NT2/D1 (cell line): Measurements from ENCODE around the gene TENT4A.

ENCODE experiments used
- DNase-seq: peaks from one replicate; pipeline ENCODE4 v3.0.0-alpha.2; 2011; ENCODE audit warnings: low read depth, low spot score
- H3K27me3 ChIP-seq: 2 replicates; pipeline ENCODE4 v1.6.0; 2011; ENCODE audit warnings: mild to moderate bottlenecking; ENCODE audit not compliant: insufficient read length, insufficient read depth
- H3K36me3 ChIP-seq: 2 replicates; pipeline ENCODE4 v1.6.1; 2011; ENCODE audit warnings: mild to moderate bottlenecking, low read length, mixed read lengths; ENCODE audit not compliant: insufficient read depth, insufficient read length
- H3K4me1 ChIP-seq: 2 replicates; pipeline ENCODE4 v1.5.1; 2011; ENCODE audit not compliant: insufficient read depth, insufficient read length
- H3K4me3 ChIP-seq: 2 replicates; pipeline ENCODE4 v1.5.1; 2011; ENCODE audit warnings: low read depth; ENCODE audit not compliant: insufficient read length
- H3K9ac ChIP-seq: 2 replicates; pipeline ENCODE4 v1.6.0; 2011; ENCODE audit warnings: low read depth; ENCODE audit not compliant: insufficient read length
- H3K9me3 ChIP-seq: 2 replicates; pipeline ENCODE4 v1.5.1; 2011; ENCODE audit warnings: mild to moderate bottlenecking, low read length; ENCODE audit not compliant: insufficient read depth
- SUZ12 ChIP-seq: IDR thresholded peaks from 2 replicates; pipeline ENCODE4 v1.6.1; 2011; ENCODE audit not compliant: insufficient read length, insufficient read depth; ENCODE audit errors: extremely low read depth
- YY1 ChIP-seq: IDR thresholded peaks from 2 replicates; pipeline ENCODE4 v1.6.1; 2011; ENCODE audit not compliant: insufficient read length, insufficient read depth
- ZNF274 ChIP-seq: IDR thresholded peaks from 2 replicates; pipeline ENCODE4 v1.6.1; 2011; ENCODE audit warnings: mild to moderate bottlenecking, low read depth, low read length

Gene TENT4A

GRCh38 chr5:6749026-6749716 is 35.9 kb downstream of the TENT4A start:
- no peak for DNase-seq
- H3K4me3 ChIP-seq = no peak overlapping the region
- no peak for TF ChIP-seq SUZ12
- no peak for TF ChIP-seq ZNF274
- TF ChIP-seq YY1 = no peak
- no peak overlapping the region for H3K9ac ChIP-seq
- H3K36me3 ChIP-seq = peaks cover 91% of the 10 kb centered on the region
- H3K4me1 ChIP-seq = no peaks in the 10 kb centered on the region
- H3K9me3 ChIP-seq = no peaks in the 10 kb centered on the region
- H3K27me3 ChIP-seq = no peaks in the 10 kb centered on the region

GRCh38 chr5:6750142-6750840 is 37.1 kb downstream of the TENT4A start:
- H3K4me1 ChIP-seq = no peaks in the 10 kb centered on the region
- TF ChIP-seq SUZ12 = no peak
- TF ChIP-seq ZNF274 = no peak
- no peak overlapping the region for H3K9ac ChIP-seq
- peaks cover 95% of the 10 kb centered on the region for H3K36me3 ChIP-seq
- no peak overlapping the region for H3K4me3 ChIP-seq
- no peak for DNase-seq
- H3K9me3 ChIP-seq = no peaks in the 10 kb centered on the region
- no peaks in the 10 kb centered on the region for H3K27me3 ChIP-seq

- H3K27me3 ChIP-seq = no peaks in the 10 kb centered on the region
Measured at GRCh38 chr5:6750951-6751685, 37.9 kb downstream of the TENT4A start.

GRCh38 chr5:6752236-6752635 is 39.0 kb downstream of the TENT4A start:
- peaks cover 93% of the 10 kb centered on the region for H3K36me3 ChIP-seq

More at GRCh38 chr5:6750951-6751685, 37.9 kb downstream of the TENT4A start:
- Histone ChIP-seq H3K4me3 (no peak overlapping the region), H3K4me1 (no peaks in the 10 kb centered on the region), H3K9ac (no peak overlapping the region), H3K9me3 (no peaks in the 10 kb centered on the region), H3K36me3 (peaks cover 94% of the 10 kb centered on the region)
- no peak for DNase-seq
- TF ChIP-seq SUZ12 = no peak
- no peak for TF ChIP-seq YY1
- no peak for TF ChIP-seq ZNF274

GRCh38 chr5:6752782-6753181 is 39.5 kb downstream of the TENT4A start:
- Histone ChIP-seq H3K4me3 (no peak overlapping the region), H3K9me3 (no peaks in the 10 kb centered on the region), H3K36me3 (peaks cover 90% of the 10 kb centered on the region), H3K4me1 (no peaks in the 10 kb centered on the region), H3K9ac (no peak overlapping the region), H3K27me3 (no peaks in the 10 kb centered on the region)
- no peak for DNase-seq
- no peak for TF ChIP-seq YY1
- no peak for TF ChIP-seq SUZ12
- no peak for TF ChIP-seq ZNF274

More at GRCh38 chr5:6752236-6752635, 39.0 kb downstream of the TENT4A start:
- Histone ChIP-seq H3K27me3 (no peaks in the 10 kb centered on the region), H3K9me3 (no peaks in the 10 kb centered on the region), H3K4me3 (no peak overlapping the region), H3K4me1 (no peaks in the 10 kb centered on the region), H3K9ac (no peak overlapping the region)
- DNase-seq = no peak
- TF ChIP-seq YY1 (no peak), SUZ12 (no peak), ZNF274 (no peak)

- no peak overlapping the region for H3K9ac ChIP-seq
- peaks cover 86% of the 10 kb centered on the region for H3K36me3 ChIP-seq
- TF ChIP-seq ZNF274 (no peak), YY1 (no peak), SUZ12 (no peak)
- H3K4me1 ChIP-seq = peaks cover 2% of the 10 kb centered on the region
- no peaks in the 10 kb centered on the region for H3K9me3 ChIP-seq
- no peak for DNase-seq
- no peak overlapping the region for H3K4me3 ChIP-seq
- H3K27me3 ChIP-seq = no peaks in the 10 kb centered on the region
Measured at GRCh38 chr5:6753851-6754250, 40.6 kb downstream of the TENT4A start.

GRCh38 chr5:6754766-6755165 is 41.5 kb downstream of the TENT4A start:
- peaks cover 5% of the 10 kb centered on the region for H3K4me1 ChIP-seq
- no peak for TF ChIP-seq ZNF274
- TF ChIP-seq SUZ12 = no peak
- no peak for TF ChIP-seq YY1
- no peaks in the 10 kb centered on the region for H3K9me3 ChIP-seq
- no peaks in the 10 kb centered on the region for H3K27me3 ChIP-seq
- no peak overlapping the region for H3K9ac ChIP-seq
- DNase-seq = no peak
- peaks cover 80% of the 10 kb centered on the region for H3K36me3 ChIP-seq
- H3K4me3 ChIP-seq = no peak overlapping the region
